ENCODE measurements around the gene MRAP.

MRAP gene

DNA sequence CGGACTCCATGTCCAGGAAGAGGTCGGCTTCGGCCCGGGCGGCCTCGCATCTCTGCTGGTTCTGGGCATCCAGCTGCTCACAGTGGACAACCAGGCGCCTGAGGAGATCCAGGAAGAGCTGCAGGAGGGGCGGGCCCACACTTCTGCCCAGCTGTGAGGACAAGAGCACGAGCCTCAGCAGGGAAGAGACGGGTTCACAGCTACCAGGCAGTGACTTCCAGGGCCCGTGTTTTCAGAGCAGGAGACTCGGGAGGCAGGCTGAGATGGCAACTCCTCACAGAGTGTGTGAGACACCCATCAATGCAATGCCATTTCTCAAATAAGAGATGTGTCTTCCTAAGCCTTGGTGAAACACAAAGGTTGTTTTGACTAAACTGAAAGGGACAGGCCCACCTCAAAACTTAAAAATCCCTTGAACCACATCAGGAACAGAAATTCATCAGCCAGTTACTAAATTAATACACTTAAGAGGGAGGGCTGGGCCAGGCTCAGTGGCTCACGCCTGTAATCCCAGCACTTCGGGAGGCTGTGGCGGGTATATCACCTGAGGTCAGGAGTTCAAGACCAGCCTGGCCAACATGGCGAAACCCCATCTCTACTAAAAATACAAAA, 50.8 kb downstream of the MRAP start:
- no peak for DNase-seq (ENCODE audit: low spot score)

DNA sequence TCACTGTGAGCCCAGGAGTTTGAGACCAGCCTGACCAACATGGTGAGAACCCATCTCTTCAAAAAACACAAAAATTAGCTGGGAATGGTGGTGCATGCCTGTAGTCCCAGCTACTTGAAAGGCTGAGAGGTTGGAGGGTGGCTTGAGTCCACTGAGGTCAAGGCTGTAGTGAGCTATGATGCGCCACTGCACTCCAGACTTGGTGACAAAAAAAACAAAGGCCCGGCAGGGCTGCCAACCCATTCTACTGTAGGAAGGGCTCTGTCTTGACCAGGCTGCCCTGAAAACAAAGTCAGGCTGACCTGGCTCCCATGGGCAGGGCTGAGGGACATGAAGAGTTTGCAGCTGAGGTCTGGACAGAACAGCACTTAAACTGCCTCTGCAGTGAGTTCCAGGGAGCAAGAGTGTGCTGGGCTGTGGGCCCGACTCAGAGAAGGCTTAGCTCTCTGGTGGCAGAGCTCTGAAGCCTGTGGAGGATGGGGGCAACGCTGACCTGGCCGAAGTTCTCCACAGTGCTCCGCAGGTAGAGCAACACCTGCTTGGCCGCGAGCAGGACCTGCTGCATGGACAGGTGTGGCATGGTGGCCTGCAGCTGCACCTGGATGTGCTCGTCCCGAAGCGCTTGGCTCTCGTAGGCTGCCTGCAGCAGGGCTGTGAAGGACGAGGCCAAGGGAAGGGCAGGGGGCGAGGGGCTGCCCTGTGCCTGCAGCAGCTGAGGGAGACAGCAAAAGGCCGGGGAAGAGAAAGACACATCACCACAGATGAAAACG, 51.7 kb downstream of the MRAP start:
- DNase-seq (ENCODE audit: low spot score) = no peak

DNA sequence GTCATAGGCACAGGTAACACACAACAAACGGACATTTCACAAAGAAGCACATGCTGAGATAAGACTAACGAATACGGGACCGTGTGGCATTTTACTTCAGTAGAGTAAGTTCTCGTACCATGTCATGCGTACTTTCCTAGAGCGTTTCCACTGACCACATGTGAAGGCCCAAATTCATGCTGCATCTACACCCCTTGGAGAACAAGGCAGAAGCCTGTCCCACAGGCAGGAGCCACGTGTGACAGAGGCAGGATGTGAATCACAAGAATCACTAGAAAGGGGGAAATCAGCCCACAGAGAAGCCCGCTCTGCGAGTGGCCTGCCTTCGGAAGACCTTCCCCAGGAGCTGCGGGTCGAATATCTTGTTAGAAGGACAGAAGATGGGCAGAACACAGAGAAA, 52.3 kb downstream of the MRAP start:
- no peak for DNase-seq (ENCODE audit: low spot score)

DNA sequence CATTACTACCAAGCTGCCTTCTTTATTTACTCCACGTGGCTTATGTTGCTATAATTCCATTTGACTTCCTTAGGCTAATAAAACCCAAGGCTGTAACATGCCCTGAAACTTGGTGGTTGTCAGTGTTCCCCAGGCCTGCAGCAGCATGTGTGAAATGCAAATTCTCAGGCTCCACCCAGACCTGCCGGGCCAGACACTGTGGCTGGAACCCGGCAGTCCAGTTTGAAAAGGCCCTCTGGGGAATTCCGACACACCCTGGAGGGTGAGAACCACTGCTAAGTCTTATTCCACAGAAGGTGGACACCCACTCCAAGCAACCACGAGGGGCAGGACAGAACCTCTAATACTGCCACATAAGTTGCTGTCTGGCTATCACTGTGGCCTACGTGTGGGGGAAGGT, 52.8 kb downstream of the MRAP start:
- no peak for DNase-seq (ENCODE audit: low spot score)

DNA sequence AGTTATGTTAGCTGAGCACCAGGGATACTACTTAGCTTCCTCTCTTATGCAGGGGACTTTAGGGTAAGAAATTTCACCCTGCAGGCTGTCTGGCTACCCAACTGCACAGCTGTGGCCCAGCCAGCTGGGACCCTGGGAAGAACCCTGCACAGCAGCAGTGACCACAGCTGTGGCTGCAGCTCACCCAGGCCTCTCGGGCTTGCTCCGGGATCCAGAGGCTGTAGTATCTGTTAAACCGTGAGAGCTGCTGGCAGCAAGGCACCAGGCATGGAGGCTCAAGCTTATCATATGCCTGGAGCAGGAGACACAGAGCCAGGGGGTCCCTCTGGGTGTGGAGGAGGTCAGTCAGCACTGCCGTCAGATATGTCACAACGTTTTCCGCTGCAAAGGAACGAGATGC, 53.9 kb downstream of the MRAP start:
- DNase-seq (ENCODE audit: low spot score) = no peak

DNA sequence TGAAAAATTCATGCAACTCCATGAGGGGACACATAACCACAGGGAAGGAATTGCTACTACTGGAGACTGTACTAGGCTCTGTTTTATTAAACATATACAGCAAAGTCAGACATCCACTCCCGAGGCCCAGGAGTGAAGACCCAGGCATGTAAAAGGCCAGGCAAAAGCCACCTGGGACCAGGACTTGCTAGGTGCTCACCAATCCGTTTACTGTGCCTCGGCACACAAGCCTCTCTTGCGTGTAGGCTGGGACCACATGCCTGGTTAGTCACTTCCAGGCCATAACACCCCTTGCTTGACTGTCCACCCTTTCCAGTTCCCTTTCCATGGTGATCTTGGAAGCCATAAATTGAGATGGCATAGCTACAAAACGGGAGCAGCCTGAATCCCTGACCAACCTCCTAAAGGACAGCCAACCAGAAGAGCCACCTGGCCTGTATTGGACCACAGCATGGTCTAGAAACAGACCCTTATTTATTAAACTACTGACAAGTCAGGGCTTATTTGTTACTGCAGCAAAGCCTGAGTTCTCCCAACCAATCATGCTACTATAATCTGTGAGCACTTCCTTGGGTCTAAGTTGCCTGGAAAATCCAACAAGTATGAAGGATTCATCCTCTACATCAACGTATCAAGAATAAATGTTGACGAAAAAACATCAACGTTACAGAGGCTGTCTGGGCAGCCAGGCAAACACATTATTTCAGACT, 54.5 kb downstream of the MRAP start:
- DNase-seq (ENCODE audit: low spot score) = no peak

DNA sequence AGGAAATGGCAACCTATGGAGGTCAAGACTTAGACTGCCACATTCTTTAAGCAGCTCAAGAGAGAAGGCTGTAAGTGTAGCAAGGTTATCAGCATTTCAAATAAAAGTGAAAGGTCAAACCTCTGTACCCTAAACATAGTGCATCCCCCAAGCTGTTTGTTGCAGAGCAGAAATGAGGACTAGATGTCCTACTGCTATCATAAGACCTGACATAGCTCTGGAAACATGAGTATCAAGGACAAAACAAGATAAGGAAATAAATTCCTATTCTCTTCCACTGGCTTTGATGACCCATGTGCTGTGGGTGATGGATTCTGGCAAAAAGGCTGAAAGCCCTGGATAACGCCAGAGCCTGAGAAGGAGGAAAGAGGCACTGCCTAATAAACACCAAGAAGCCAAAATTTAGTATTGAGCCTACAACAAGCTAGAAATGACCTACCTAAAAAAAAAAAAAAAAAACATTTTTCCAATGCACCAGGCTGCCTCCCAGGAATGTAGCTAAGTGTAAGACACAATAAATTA, 58.3 kb downstream of the MRAP start:
- no peak for DNase-seq (ENCODE audit: low spot score)

DNA sequence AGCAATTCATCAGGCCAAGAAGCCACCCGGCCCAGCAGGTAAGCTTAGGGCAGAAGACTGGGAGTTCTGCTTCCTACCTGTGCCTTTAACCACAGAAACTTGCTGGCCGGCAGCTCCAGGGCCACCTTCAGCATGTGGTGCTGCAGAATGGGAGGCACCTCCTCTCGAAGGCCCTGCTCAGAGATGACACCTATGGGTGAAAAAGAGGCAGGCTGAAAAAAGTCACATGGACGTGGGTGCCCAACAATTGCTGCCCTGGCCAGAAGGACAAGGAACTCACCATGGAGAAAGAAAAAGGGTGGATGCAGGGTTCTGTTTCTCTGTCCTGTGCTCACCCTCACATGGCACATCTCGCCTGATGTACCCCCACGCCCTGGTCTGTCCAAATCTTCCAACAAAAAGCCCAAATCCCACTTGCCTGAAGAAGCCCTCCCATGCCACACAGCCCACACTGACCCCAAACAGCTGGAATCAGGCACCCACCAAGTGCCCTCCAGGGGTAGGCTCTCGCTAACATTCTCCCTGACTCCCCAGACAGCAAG, 61.1 kb downstream of the MRAP start:
- DNase-seq (ENCODE audit: low spot score) = peak; percentile 31

DNA sequence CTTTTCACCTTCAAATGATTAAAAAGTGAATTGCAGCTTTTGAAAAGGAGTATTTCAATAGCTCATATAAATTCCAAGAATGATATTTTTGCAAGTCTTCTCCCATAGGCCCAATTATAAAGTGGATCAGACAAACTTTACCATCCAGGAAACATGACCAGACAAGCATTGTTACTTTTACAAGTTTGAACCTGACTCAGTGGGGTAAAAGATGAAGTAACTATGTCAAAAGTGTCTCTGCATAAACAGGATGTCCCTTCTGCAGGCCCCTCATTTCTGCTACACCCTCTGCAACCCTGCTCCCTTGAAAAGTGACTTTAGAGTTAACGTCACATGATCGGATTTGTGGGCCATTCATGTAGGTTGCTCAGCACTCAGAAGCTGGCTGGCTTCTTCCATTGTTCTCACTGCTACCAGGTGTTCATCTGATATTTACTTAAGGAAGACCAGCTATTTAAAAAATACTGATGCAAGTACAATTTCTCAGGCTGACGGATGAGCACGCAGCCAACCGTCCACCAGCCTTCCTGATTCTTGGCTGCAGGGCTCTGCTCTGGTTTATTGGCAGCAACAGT, 61.8 kb downstream of the MRAP start:
- no peak for DNase-seq (ENCODE audit: low spot score)

Measured in AG08395 (cell line).